ENCODE measurements around the gene DMKN. TPM values are rescaled to one million over a fixed set of nuclear protein-coding genes. Genes with fewer than 3 reads are reported as not detected.
A peak's percentile ranks its signal among the peaks of the same experiment; 100 is the strongest.

Gene DMKN
- polyA plus RNA-seq, 3 donors = not detected

DNA sequence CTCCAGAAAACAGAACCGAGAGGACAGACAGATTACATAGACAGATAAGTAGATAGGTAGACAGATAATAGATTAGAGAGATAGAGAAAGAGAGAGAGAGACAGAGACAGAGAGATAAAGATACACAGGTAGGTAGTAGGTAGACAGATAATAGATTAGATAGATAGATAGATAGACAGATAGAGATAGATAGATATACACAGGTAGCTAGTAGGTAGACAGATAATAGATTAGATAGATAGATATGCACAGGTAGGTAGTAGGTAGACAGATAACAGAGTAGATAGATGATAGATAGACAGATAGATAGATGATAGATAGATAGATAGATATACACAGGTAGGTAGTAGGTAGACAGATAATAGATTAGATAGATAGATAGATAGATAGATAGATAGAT is 55.3 kb downstream of the DMKN start:
- no peaks in the 10 kb centered on the region for H3K36me3 ChIP-seq (replicated peaks in 1 of 2; ENCODE audit: control insufficient read depth in 1 of 2, insufficient read depth in 2 of 2, low read length in 2 of 2)
- Mint-ChIP-seq H3K4me3 (no peak overlapping the region), H3K4me1 (peaks cover 60% of the 10 kb centered on the region), H3K27me3 (ENCODE audit: low read depth in 3 of 3) (peaks cover 4 to 9% (median 8%) of the 10 kb centered on the region in 3 donors), H3K36me3 (peaks cover 0 to under 1% of the 10 kb centered on the region in 2 donors), H3K27ac (peak overlapping the region in 2 of 7 donors; percentile 8 to 52), H3K9me3 (no peaks in the 10 kb centered on the region)
- no peaks in the 10 kb centered on the region for H3K27me3 ChIP-seq (ENCODE audit: control insufficient read depth in 2 of 2, insufficient read depth in 2 of 2, low read length in 2 of 2)
- no peak overlapping the region for H3K4me2 ChIP-seq (replicated peaks; ENCODE audit: extremely low read depth, low read length, poor library complexity, severe bottlenecking)
- intact Hi-C loops (cut with micrococcal nuclease) = loop anchor here in 1 of 2 donors (5.0 kb wide), 1 partner anchor 36 kb away; no protein-coding TSS in a partner anchor
- DNase-seq = no peak
- H4K20me1 ChIP-seq (ENCODE audit: insufficient read depth, low read length) = no peaks in the 10 kb centered on the region
- H2AFZ ChIP-seq (ENCODE audit: insufficient read depth, low read depth, low read length, poor library complexity, severe bottlenecking) = no peak overlapping the region
- H3K27ac ChIP-seq (ENCODE audit: low read depth in 1 of 2, low read length in 2 of 2) = no peak overlapping the region
- H3K4me3 ChIP-seq (replicated peaks in 1 of 3; ENCODE audit: low read depth in 2 of 3, low read length in 3 of 3) = no peak overlapping the region
- TF ChIP-seq CTCF (IDR thresholded peaks at IDR 0.05) = no peak
- no peak overlapping the region for H3K9ac ChIP-seq (ENCODE audit: insufficient read depth, low read length, poor library complexity, severe bottlenecking)
- H3K9me3 ChIP-seq (replicated peaks in 1 of 2; ENCODE audit: control insufficient read depth in 1 of 2, insufficient read depth in 1 of 2, low read length in 2 of 2) = no peaks in the 10 kb centered on the region
- peaks cover 47 to 51% of the 10 kb centered on the region in 2 donors for H3K4me1 ChIP-seq (ENCODE audit: control insufficient read depth in 1 of 2, insufficient read depth in 2 of 2, low read length in 2 of 2)
- WGBS (ENCODE audit: insufficient coverage) = 100% methylated on average over 1 of the region's 1 CpG
- H3K79me2 ChIP-seq (ENCODE audit: insufficient read depth, low read length) = no peaks in the 10 kb centered on the region

DNA sequence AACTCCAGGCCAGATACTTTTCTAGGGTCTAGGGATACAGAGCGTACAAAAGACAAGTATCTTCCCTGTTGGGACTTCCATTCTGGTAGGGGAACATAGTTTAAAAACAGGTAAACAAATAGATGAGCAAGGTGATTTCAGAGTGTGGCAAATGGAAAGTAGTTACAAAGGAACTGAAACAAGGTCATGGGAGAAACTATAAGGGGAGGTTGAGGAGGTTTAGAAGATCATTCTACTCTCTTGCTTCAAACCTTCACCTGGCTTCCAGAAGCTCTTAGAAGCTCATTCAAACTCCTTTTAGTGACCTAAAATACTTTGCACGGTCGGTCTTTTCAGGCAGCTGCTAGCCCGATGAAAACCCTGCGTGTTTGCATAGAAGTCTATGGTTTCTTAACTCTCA is 56.3 kb downstream of the DMKN start:
- Histone ChIP-seq H3K27ac (ENCODE audit: low read depth in 1 of 2, low read length in 2 of 2) (no peak overlapping the region), H3K36me3 (replicated peaks in 1 of 2; ENCODE audit: control insufficient read depth in 1 of 2, insufficient read depth in 2 of 2, low read length in 2 of 2) (no peaks in the 10 kb centered on the region), H3K9ac (ENCODE audit: insufficient read depth, low read length, poor library complexity, severe bottlenecking) (no peak overlapping the region), H2AFZ (ENCODE audit: insufficient read depth, low read depth, low read length, poor library complexity, severe bottlenecking) (no peak overlapping the region), H3K4me3 (replicated peaks in 1 of 3; ENCODE audit: low read depth in 2 of 3, low read length in 3 of 3) (no peak overlapping the region), H3K9me3 (replicated peaks in 1 of 2; ENCODE audit: control insufficient read depth in 1 of 2, insufficient read depth in 1 of 2, low read length in 2 of 2) (no peaks in the 10 kb centered on the region), H4K20me1 (ENCODE audit: insufficient read depth, low read length) (no peaks in the 10 kb centered on the region), H3K79me2 (ENCODE audit: insufficient read depth, low read length) (no peaks in the 10 kb centered on the region), H3K4me1 (ENCODE audit: control insufficient read depth in 1 of 2, insufficient read depth in 2 of 2, low read length in 2 of 2) (peaks cover 37 to 42% of the 10 kb centered on the region in 2 donors), H3K27me3 (ENCODE audit: control insufficient read depth in 2 of 2, insufficient read depth in 2 of 2, low read length in 2 of 2) (no peaks in the 10 kb centered on the region), H3K4me2 (replicated peaks; ENCODE audit: extremely low read depth, low read length, poor library complexity, severe bottlenecking) (no peak overlapping the region)
- no peaks in the 10 kb centered on the region for H3K9me3 Mint-ChIP-seq
- H3K4me1 Mint-ChIP-seq = peaks cover 53% of the 10 kb centered on the region
- H3K27ac Mint-ChIP-seq = no peak overlapping the region
- no peak overlapping the region for H3K4me3 Mint-ChIP-seq
- peaks cover 0 to 5% of the 10 kb centered on the region in 2 donors for H3K36me3 Mint-ChIP-seq
- peaks cover 9 to 10% (median 10%) of the 10 kb centered on the region in 3 donors for H3K27me3 Mint-ChIP-seq (ENCODE audit: low read depth in 3 of 3)
- TF ChIP-seq CTCF (IDR thresholded peaks at IDR 0.05) = no peak
- whole genome bisulfite sequencing (ENCODE audit: insufficient coverage) = 100% methylated on average over 2 of the region's 5 CpGs
- intact Hi-C loops (cut with micrococcal nuclease) = loop anchor here in 1 of 2 donors (5.0 kb wide), 1 partner anchor 35 kb away; no protein-coding TSS in a partner anchor
- DNase-seq = no peak
